ENCODE results near the gene CTRB2.
"Not testable (repeated sequence)": the region's sequence is repeated elsewhere in the genome, so short reads cannot be mapped to it uniquely, and the experiment has no call there.

The CTRB2 gene

GRCh38 chr16:75241955-75242354, 35.0 kb upstream of the CTRB2 start:
- no peak for DNase-seq

GRCh38 chr16:75241412-75241811, 34.5 kb upstream of the CTRB2 start:
- DNase-seq, result no peak

GRCh38 chr16:75240633-75241032, 33.7 kb upstream of the CTRB2 start:
- not testable (repeated sequence) for DNase-seq

- DNase-seq, result no peak
Measured at GRCh38 chr16:75239542-75240122, 32.7 kb upstream of the CTRB2 start.

GRCh38 chr16:75238853-75239541, 32.0 kb upstream of the CTRB2 start:
- DNase-seq, result no peak

- no peak for DNase-seq
Measured at GRCh38 chr16:75238132-75238852, 31.3 kb upstream of the CTRB2 start.

GRCh38 chr16:75237398-75238131, 30.6 kb upstream of the CTRB2 start:
- DNase-seq, result no peak

GRCh38 chr16:75236736-75237397, 29.9 kb upstream of the CTRB2 start:
- no peak for DNase-seq

- no peak for DNase-seq
Measured at GRCh38 chr16:75236232-75236631, 29.3 kb upstream of the CTRB2 start.

- no peak for DNase-seq
Measured at GRCh38 chr16:75235721-75236193, 28.8 kb upstream of the CTRB2 start.

- no peak for DNase-seq
Measured at GRCh38 chr16:75234856-75235696, 28.1 kb upstream of the CTRB2 start.

- DNase-seq, result no peak
Measured at GRCh38 chr16:75233611-75233938, 26.6 kb upstream of the CTRB2 start.

GRCh38 chr16:75231570-75231969, 24.6 kb upstream of the CTRB2 start:
- DNase-seq, result no peak

GRCh38 chr16:75230471-75231110, 23.6 kb upstream of the CTRB2 start:
- no peak for DNase-seq

- no peak for DNase-seq
Measured at GRCh38 chr16:75229172-75230031, 22.4 kb upstream of the CTRB2 start.

- no peak for DNase-seq
Measured at GRCh38 chr16:75228143-75228976, 21.4 kb upstream of the CTRB2 start.

- no peak for DNase-seq
Measured at GRCh38 chr16:75227361-75228142, 20.6 kb upstream of the CTRB2 start.

- DNase-seq, result no peak
Measured at GRCh38 chr16:75226550-75227360, 19.8 kb upstream of the CTRB2 start.
